GM12892 (cell line): Measurements from ENCODE around the gene C1QTNF9.

Experiments used
- DNase-seq: peaks from one replicate; pipeline ENCODE4 v3.0.0; 2011; ENCODE audit not compliant: insufficient read length
- FAIRE-seq: peaks from 2 replicates; lab custom pipeline; 2011; peaks lifted over from hg19 to GRCh38; lab: Jason Lieb, UNC
- POLR2A ChIP-seq: IDR thresholded peaks from 2 replicates; pipeline ENCODE4 v1.6.1; 2011; ENCODE audit warnings: low read depth, low read length, control low read depth
- POLR2AphosphoS5 ChIP-seq: IDR thresholded peaks from 2 replicates; pipeline ENCODE4 v1.6.1; 2011; ENCODE audit warnings: low read depth, low read length, control low read depth
- TAF1 ChIP-seq: IDR thresholded peaks from 2 replicates; pipeline ENCODE4 v1.6.1; 2011; ENCODE audit warnings: low read depth, mild to moderate bottlenecking, control low read depth, low read length, borderline replicate concordance

The C1QTNF9 gene

DNA sequence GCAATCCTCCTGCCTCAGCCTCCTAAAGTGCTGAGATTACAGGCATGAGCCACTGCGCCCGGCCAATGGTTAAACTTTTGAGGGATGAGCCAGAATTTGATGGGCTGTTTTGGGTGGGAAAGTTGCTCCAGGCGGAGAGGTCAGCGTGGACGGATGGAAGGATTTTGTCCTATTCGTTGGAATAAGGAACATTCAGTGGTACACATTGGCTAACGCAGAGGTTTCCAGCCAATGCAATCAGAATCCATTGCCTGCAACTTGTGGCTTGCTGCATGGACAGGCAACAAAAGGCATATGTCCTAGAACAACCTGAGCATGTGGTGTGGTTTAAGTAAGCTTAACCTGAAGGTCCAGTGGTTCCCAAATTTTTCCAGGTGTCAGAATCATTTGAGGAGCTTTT is 35.5 kb upstream of the C1QTNF9 start:
- TF ChIP-seq POLR2AphosphoS5 (no peak), TAF1 (no peak), POLR2A (no peak)
- FAIRE-seq (no peak), DNase-seq (no peak)

- FAIRE-seq (peak; percentile 97), DNase-seq (peak; percentile 46)
- TF ChIP-seq TAF1 = no peak
- TF ChIP-seq POLR2AphosphoS5 = no peak
- no peak for TF ChIP-seq POLR2A
Observed at GRCh38 chr13:24274452-24275021, 34.8 kb upstream of the C1QTNF9 start.

DNA sequence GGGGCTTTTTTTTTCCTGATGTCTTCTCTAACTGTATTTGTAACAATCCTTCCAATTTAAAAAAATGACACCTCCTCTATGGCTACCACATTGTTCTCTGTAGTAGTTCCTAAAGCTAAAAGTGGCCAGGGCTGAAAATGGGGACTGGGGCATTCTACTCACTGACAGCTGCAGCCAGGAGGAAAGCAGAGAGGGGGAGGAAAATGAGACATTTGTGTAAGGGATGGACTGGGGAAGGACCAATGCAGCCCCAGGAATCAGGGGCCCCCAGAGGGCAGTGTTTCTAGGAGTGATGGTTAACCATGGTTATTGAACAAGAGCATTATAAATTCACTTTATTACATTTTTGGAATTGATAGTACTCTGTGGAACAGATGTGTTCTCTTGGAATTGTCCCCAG is 34.3 kb upstream of the C1QTNF9 start:
- FAIRE-seq = peak; percentile 21
- TF ChIP-seq POLR2A (no peak), TAF1 (no peak), POLR2AphosphoS5 (no peak)
- DNase-seq = no peak

DNA sequence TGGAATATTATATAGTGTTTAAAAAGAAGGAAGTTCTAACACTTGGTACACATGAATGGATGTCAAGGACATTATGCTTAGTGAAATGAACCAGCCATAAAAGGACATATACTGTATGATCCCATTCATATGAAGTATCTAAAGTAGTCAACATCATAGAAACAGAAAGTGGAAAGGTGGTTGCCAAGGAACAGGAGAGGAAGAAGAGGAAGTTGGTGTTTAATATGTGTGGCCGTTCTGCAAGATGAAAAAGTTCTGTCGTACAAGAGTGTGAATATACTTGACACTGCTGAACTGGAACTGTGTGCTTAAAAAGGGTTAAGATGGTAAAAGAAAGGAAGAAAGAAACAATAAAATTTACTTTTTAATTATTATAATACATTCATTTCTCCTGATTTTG is 33.1 kb upstream of the C1QTNF9 start:
- FAIRE-seq (peak; percentile 80), DNase-seq (no peak)
- no peak for TF ChIP-seq TAF1

DNA sequence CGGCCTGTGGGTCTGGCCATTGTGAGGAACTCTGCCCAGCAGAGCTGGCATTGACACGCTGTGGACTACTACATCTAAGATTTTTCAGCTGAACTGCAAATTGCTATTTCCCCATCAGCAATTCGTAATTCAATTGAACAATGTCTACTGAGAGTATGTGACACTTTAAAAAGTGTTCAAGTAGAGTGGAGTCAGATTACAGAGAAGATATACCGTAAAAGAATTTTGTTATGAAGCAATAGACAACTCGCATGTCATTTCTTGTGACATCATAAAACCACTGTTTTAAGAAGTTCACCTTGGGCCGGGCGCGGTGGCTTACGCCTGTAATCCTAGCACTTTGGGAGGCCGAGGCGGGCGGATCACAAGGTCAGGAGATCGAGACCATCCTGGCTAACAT is 32.5 kb upstream of the C1QTNF9 start:
- FAIRE-seq = no peak
- TF ChIP-seq TAF1 = no peak
- no peak for DNase-seq

GRCh38 chr13:24277761-24278160 is 31.6 kb upstream of the C1QTNF9 start:
- DNase-seq = no peak
- no peak for FAIRE-seq
- TF ChIP-seq POLR2A (no peak), POLR2AphosphoS5 (no peak), TAF1 (no peak)

DNA sequence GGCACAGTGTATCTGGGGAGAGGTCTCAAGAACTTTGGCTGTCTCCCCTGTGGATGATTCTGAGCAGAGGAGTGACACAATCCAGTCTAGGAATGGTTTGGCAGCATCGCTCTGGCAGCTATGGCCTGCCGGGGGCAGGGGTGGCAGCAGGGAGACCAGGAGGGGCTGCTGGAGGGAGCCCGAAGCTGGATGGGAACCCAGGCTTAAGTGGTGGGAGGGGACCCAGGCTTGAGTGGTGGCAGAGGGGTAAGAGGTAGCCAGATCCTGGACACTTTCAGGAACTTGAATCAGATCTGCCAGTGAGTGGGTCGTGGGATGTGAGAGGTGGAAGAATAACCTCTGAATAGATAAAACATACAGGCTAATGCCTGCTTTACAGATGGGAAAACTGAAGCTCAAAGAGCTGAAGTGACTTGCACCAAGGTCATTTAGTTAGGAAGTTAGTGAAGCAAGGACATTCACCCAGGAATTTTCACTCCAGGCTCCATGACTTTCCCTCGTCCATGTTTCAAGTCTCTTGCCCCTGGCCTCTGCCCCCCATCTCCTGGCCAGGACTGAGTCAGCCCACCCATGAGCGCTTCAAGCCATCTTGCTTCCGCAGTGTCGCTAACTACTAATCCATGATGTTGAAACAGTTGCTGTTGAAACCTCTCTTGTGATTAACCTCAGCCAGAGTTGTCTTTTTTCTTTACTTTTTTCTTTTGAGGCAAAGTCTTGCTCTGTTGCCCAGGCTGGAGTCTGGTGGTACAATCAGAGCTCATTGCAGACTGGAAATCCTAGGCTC is 29.9 kb upstream of the C1QTNF9 start:
- no peak for TF ChIP-seq POLR2A
- no peak for TF ChIP-seq TAF1
- TF ChIP-seq POLR2AphosphoS5 = no peak
- no peak for DNase-seq
- no peak for FAIRE-seq

DNA sequence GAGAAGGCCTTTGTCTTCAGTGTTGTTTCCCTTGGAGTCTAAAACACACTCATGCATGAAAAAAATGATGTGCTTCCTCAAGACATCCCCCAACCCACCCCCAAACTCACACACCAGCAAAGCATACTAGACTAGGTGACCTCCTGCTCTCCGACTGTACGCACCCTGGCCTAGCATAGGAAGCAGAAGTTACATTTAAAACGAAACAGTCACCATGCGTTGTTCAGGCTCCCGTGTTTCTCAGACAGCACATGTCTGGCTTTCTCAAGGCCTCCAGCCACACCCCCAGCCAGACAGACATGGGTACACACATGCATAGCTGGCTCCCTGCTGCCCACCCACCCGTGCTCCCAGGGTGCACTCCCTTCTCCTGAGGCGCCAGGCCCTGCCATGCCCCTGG is 28.7 kb upstream of the C1QTNF9 start:
- TF ChIP-seq POLR2AphosphoS5 (no peak), TAF1 (no peak), POLR2A (no peak)
- DNase-seq = peak; percentile 56
- peak; percentile 80 for FAIRE-seq

DNA sequence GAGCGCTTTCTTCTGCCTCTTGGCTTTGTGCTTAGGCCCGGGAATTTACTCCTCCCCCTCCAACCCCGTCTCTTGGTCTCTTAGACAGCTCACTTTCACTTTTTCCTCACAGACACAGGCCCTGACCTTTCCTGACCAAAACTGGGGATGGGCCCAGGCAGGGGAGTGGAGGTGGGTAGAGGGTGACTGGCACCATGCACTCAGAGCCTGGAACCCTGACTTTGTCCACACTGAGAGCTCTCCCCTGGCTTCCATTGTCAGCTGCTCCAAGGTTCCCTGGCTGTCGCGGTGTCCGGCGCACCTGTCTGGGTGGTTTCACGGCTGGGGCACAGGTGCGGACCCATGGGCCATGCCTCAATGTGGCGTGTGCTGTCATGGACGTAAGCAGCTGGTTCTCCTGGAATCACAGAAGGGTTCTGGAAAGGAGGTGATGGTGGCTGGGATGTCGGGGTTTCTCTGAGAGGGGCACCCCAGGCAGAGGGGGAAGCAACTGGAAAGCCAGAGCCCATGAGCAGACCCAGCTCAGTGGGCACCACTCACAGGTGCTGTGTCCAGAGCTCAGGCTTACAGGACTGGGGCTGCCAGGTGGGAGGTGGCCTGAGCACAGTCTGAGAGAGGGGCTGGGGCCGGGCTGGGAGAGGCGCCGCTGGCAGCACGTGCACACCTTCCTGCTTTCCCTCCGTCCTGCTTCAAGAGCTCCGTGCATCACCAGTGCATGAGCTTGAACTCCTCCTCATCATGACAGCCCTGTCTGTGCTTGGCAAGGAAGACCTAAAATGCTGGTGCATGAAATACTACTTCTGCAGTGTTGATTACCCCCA is 28.0 kb upstream of the C1QTNF9 start:
- TF ChIP-seq TAF1 (no peak), POLR2A (no peak), POLR2AphosphoS5 (no peak)
- DNase-seq = no peak
- no peak for FAIRE-seq

DNA sequence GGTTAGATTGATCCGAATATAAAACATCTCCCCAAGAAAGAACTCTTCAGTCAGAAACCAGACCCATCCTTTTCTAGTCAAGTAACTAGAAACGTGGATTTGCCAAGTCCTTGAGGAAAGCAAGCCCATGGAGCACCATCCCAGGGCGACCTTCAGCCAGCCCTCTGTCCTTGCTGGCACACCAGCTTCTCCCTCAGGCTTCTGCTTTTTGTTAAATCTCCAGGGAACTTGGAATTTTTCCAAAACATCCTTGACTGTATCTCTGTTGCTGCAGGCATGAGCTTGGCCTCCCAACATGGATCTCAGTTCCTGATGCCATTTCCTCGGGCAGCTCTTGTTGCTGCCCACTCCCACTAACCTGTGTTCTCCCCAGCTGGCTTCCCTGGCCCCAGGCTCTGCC is 27.1 kb upstream of the C1QTNF9 start:
- FAIRE-seq (no peak), DNase-seq (no peak)
- TF ChIP-seq POLR2AphosphoS5 (no peak), POLR2A (no peak), TAF1 (no peak)

DNA sequence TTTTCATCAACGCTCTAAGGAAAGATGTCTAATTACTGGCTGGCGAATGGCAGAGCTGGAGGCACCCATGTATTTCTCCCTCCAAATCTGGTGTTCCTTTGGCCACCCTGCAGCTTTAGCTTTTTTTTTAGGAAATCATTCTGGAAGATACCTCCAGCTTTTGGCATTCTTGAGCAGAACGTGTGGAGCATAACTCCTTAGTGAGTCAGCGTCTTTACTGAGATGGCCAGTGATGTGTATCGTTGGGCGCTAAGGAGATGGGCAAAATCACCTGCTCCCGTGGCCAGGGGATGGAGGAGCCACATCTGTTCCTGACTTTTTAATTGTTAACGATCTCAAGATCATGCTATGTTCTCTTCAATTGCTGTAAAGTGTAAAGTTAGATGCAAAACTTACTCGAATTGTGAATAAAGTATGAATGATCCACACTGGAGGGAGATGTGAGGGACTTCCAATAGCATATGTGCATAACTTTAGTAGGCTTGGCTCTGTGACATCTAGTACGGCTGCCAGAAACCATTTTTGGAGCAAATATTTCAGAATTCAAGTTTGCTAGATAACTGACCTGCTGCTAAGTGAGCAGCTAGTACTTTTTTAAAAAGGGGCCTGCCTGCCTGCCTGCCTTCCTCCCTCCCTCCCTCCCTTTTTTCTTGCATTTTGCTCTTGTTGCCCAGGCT is 24.4 kb upstream of the C1QTNF9 start:
- DNase-seq (no peak), FAIRE-seq (no peak)
- TF ChIP-seq TAF1 (no peak), POLR2A (no peak), POLR2AphosphoS5 (no peak)

DNA sequence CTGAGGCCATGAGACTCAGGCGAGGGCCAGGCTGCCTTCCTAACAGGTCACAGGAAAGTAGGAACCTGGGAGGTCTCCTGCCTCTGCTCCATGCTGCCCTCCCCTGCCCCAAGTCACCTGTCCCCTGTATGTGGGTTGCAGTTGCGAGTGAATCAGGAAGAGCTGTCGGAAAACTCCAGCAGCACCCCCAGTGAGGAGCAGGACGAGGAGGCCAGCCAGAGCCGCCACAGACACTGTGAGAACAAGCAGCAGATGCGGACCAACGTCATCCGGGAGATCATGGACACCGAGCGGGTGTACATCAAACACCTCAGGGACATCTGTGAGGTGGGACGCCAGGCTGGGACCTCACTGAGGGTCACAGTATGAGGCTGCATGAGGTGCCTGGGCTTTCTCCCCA is 22.8 kb upstream of the C1QTNF9 start:
- TF ChIP-seq POLR2A = no peak
- no peak for TF ChIP-seq POLR2AphosphoS5
- no peak for TF ChIP-seq TAF1
- no peak for DNase-seq
- FAIRE-seq = no peak
